Loucy (cell line): ENCODE measurements around the gene ARGLU1.

Experiments used
- H2AFZ ChIP-seq: fragments of 200-600 bp; sonication (generic); 2 replicates; pipeline ENCODE4 v1.6.0; 2016; ENCODE audit warnings: antibody characterized with exemption, mild to moderate bottlenecking, low read length, moderate library complexity
- H3F3A ChIP-seq: fragments of 200-600 bp; 2 replicates; pipeline ENCODE4 v1.6.0; 2016; ENCODE audit warnings: antibody characterized with exemption, low read depth, mild to moderate bottlenecking
- H3K27me3 ChIP-seq: fragments of 200-600 bp; sonication (generic); 2 replicates; pipeline ENCODE4 v1.6.1; 2014; ENCODE audit warnings: low read length, mild to moderate bottlenecking; ENCODE audit not compliant: insufficient read depth, poor library complexity, severe bottlenecking
- H3K36me3 ChIP-seq: fragments of 200-600 bp; sonication (generic); 2 replicates; pipeline ENCODE4 v1.6.1; 2016; ENCODE audit warnings: low read length; ENCODE audit not compliant: insufficient read depth
- H3K4me1 ChIP-seq: fragments of 200-600 bp; sonication (generic); 2 replicates; pipeline ENCODE4 v1.5.1; 2014; ENCODE audit warnings: low read length, mild to moderate bottlenecking; ENCODE audit not compliant: insufficient read depth, poor library complexity, severe bottlenecking
- H3K4me2 ChIP-seq: fragments of 200-600 bp; sonication (generic); 2 replicates; pipeline ENCODE4 v1.6.0; 2014; ENCODE audit warnings: antibody characterized with exemption, low read length, low read depth, mild to moderate bottlenecking; ENCODE audit not compliant: poor library complexity, severe bottlenecking
- H3K4me3 ChIP-seq: fragments of 200-600 bp; sonication (generic); 2 replicates; pipeline ENCODE4 v1.5.1; 2014; ENCODE audit warnings: low read length, mild to moderate bottlenecking, mixed read lengths; ENCODE audit not compliant: poor library complexity, severe bottlenecking
- H3K79me2 ChIP-seq: fragments of 200-600 bp; sonication (generic); 2 replicates; pipeline ENCODE4 v1.6.1; 2014; ENCODE audit warnings: low read length; ENCODE audit not compliant: insufficient read depth
- H3K9ac ChIP-seq: fragments of 200-600 bp; sonication (generic); 2 replicates; pipeline ENCODE4 v1.6.0; 2014; ENCODE audit warnings: mild to moderate bottlenecking, low read depth, low read length, moderate library complexity; ENCODE audit not compliant: poor library complexity, severe bottlenecking
- H3K9me2 ChIP-seq: fragments of 200-600 bp; sonication (generic); replicated peaks from 2 replicates; pipeline ENCODE4 v1.6.1; 2016; ENCODE audit warnings: low read depth, low read length, mixed read lengths
- H3K9me3 ChIP-seq: fragments of 200-600 bp; sonication (generic); 2 replicates; pipeline ENCODE4 v1.6.1; 2014; ENCODE audit warnings: mild to moderate bottlenecking, antibody characterized with exemption, low read length, low read depth; ENCODE audit not compliant: insufficient read depth
- H4K20me1 ChIP-seq: fragments of 200-600 bp; sonication (generic); 2 replicates; pipeline ENCODE4 v1.6.0; 2014; ENCODE audit warnings: antibody characterized with exemption, low read length, mild to moderate bottlenecking; ENCODE audit not compliant: insufficient read depth, poor library complexity, severe bottlenecking
- EZH2phosphoT487 ChIP-seq: fragments of 200-600 bp; IDR thresholded peaks from 2 replicates; pipeline ENCODE4 v1.6.1; 2018; ENCODE audit warnings: antibody characterized with exemption, mild to moderate bottlenecking, moderate library complexity, borderline replicate concordance
- TF ChIP-seq, protein P1 (sequence below): fragments of 200-600 bp; sonication (generic); conservative IDR thresholded peaks from 2 replicates; pipeline ENCODE4 v1.5.1; 2014; ENCODE audit warnings: mild to moderate bottlenecking, antibody characterized with exemption, low read length

ARGLU1 gene

DNA sequence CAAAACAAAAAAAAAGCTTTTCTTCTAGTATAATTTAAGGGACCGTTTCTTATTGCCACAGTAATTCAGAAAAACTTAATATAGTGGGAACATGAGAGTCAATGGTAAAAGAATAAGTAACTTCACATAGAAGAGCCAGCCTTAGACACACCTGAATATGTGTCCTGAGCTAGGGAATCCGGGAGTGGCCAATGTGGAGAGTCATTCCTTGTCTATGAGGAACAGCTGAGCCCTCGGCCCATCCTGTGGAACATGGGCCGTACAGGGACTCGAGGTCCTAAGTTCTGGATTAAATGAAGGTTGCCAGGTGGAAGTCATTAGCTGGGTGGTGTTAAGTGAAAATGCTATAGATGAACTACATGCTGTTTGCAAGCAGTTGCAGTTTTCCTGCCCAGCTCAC, 64.7 kb downstream of the ARGLU1 start:
- Histone ChIP-seq H2AFZ (no peak overlapping the region), H3K9me3 (no peaks in the 10 kb centered on the region), H3K4me2 (no peak overlapping the region)

DNA sequence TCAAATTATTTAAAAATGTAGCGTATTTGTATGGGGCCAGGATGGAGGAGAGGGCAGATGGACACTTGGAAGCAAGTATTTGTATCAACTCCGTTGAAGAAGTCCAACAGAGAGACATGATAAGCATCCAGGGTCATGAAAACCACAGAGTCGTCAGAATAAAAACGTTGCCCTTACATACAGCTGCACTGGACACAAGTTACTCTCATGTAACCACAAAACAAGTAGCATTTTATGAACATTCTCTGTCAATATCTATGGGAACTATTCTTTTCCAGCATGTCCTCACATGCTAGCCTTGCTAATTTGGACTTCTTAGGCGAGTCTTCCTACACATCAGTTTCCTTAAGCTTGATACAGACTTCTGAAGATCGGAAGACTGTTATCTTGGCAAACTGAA, 67.5 kb downstream of the ARGLU1 start:
- Histone ChIP-seq H2AFZ (peak overlapping the region; percentile 77; the same call in 1 of the 2 replicates), H3K36me3 (no peaks in the 10 kb centered on the region), H3K9me3 (no peaks in the 10 kb centered on the region), H4K20me1 (no peaks in the 10 kb centered on the region), H3F3A (no peaks in the 10 kb centered on the region), H3K4me2 (peak overlapping the region; percentile 57), H3K4me3 (peak overlapping the region; percentile 30), H3K4me1 (peaks cover 47% of the 10 kb centered on the region), H3K9ac (no peak overlapping the region), H3K9me2 (no peaks in the 10 kb centered on the region), H3K27me3 (no peaks in the 10 kb centered on the region), H3K79me2 (no peaks in the 10 kb centered on the region)
- TF ChIP-seq, protein P1, sequence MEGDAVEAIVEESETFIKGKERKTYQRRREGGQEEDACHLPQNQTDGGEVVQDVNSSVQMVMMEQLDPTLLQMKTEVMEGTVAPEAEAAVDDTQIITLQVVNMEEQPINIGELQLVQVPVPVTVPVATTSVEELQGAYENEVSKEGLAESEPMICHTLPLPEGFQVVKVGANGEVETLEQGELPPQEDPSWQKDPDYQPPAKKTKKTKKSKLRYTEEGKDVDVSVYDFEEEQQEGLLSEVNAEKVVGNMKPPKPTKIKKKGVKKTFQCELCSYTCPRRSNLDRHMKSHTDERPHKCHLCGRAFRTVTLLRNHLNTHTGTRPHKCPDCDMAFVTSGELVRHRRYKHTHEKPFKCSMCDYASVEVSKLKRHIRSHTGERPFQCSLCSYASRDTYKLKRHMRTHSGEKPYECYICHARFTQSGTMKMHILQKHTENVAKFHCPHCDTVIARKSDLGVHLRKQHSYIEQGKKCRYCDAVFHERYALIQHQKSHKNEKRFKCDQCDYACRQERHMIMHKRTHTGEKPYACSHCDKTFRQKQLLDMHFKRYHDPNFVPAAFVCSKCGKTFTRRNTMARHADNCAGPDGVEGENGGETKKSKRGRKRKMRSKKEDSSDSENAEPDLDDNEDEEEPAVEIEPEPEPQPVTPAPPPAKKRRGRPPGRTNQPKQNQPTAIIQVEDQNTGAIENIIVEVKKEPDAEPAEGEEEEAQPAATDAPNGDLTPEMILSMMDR: no peak
- no peak for TF ChIP-seq EZH2phosphoT487

More for the DNA sequence above, 64.7 kb downstream of the ARGLU1 start:
- no peaks in the 10 kb centered on the region for H3K36me3 ChIP-seq
- no peaks in the 10 kb centered on the region for H3K9me2 ChIP-seq
- H3K4me3 ChIP-seq: no peak overlapping the region
- peaks cover 32% of the 10 kb centered on the region for H3K4me1 ChIP-seq
- H4K20me1 ChIP-seq: no peaks in the 10 kb centered on the region
- no peaks in the 10 kb centered on the region for H3F3A ChIP-seq
- TF ChIP-seq EZH2phosphoT487: no peak
- TF ChIP-seq, protein P1: no peak
- H3K27me3 ChIP-seq: no peaks in the 10 kb centered on the region
- H3K9ac ChIP-seq: no peak overlapping the region
- no peaks in the 10 kb centered on the region for H3K79me2 ChIP-seq

DNA sequence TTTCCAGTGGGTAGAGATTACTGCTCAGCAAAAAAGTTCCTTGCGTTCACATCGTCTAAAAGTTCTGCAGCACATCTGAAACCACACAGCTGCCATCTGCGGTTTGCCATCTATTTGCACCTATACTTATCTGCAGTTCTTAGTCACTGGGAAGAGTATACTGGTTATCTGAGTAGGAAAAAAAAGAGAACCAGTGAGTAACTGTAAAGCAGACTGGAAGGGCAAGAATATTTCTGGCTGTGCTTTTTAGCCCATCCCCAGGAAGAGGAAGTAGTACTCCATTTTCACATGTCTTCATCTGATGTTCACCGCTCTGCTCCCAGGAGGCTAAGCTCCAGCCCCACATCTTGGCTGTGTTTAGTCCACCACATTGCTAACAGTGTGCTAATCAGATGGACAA, 68.0 kb downstream of the ARGLU1 start:
- TF ChIP-seq EZH2phosphoT487: no peak
- TF ChIP-seq, protein P1: no peak
- Histone ChIP-seq H2AFZ (peak overlapping the region; percentile 77), H3K4me2 (peak overlapping the region; percentile 57), H3K4me1 (peaks cover 48% of the 10 kb centered on the region), H3K27me3 (no peaks in the 10 kb centered on the region), H3K36me3 (no peaks in the 10 kb centered on the region), H3F3A (no peaks in the 10 kb centered on the region), H3K79me2 (no peaks in the 10 kb centered on the region), H3K4me3 (peak overlapping the region; percentile 30), H4K20me1 (no peaks in the 10 kb centered on the region), H3K9me2 (no peaks in the 10 kb centered on the region), H3K9me3 (no peaks in the 10 kb centered on the region), H3K9ac (no peak overlapping the region)
